T-helper 1 cell (primary cell): ENCODE measurements around the gene C17orf75.
A peak's percentile ranks its signal among the peaks of the same experiment; 100 is the strongest.
"Not testable (repeated sequence)": the region's sequence is repeated elsewhere in the genome, so short reads cannot be mapped to it uniquely, and the experiment has no call there.

Experiments
- DNase-seq, 5 donors: peaks; one replicate each; pipeline ENCODE4 v3.0.0-alpha.2; 2012 to 2020

Gene C17orf75

GRCh38 chr17:32345951-32346600, 4.1 kb upstream of the C17orf75 start:
- no peak for DNase-seq

- no peak for DNase-seq
Measured at GRCh38 chr17:32342603-32343325, 791 bp upstream of the C17orf75 start.

GRCh38 chr17:32341141-32341856, 674 bp downstream of the C17orf75 start:
- peak in 4 of 5 donors; percentile 31 to 65 (median 48) for DNase-seq

- DNase-seq, result no peak
Measured at GRCh38 chr17:32335687-32336086, 6.3 kb downstream of the C17orf75 start.

GRCh38 chr17:32335046-32335445, 6.9 kb downstream of the C17orf75 start:
- DNase-seq, result no peak

GRCh38 chr17:32333187-32333586, 8.8 kb downstream of the C17orf75 start:
- no peak for DNase-seq

GRCh38 chr17:32331243-32332040, 10.5 kb downstream of the C17orf75 start:
- peak in 1 of 5 donors; percentile 78 for DNase-seq

GRCh38 chr17:32330147-32330546, 11.8 kb downstream of the C17orf75 start:
- peak in 1 of 5 donors; percentile 22 for DNase-seq

- DNase-seq, result no peak
Measured at GRCh38 chr17:32327911-32328310, 14.1 kb downstream of the C17orf75 start.

- DNase-seq, result peak in 3 of 5 donors; percentile 15 to 46 (median 28)
Measured at GRCh38 chr17:32323811-32324491, 18.0 kb downstream of the C17orf75 start.

- no peak for DNase-seq
Measured at GRCh38 chr17:32323046-32323445, 18.9 kb downstream of the C17orf75 start.

GRCh38 chr17:32320847-32321246, 21.1 kb downstream of the C17orf75 start:
- no peak for DNase-seq

GRCh38 chr17:32320080-32320479, 21.9 kb downstream of the C17orf75 start:
- DNase-seq, result not testable (repeated sequence)

- DNase-seq, result peak; percentile 37 to 64 (median 58)
Measured at GRCh38 chr17:32319548-32319905, 22.4 kb downstream of the C17orf75 start.

- DNase-seq, result no peak
Measured at GRCh38 chr17:32318071-32318470, 23.9 kb downstream of the C17orf75 start.

GRCh38 chr17:32317353-32317752, 24.6 kb downstream of the C17orf75 start:
- DNase-seq, result no peak

- DNase-seq, result not testable (repeated sequence)
Measured at GRCh38 chr17:32316653-32317052, 25.3 kb downstream of the C17orf75 start.

- DNase-seq, result no peak
Measured at GRCh38 chr17:32315171-32315570, 26.8 kb downstream of the C17orf75 start.

GRCh38 chr17:32314636-32315035, 27.3 kb downstream of the C17orf75 start:
- no peak for DNase-seq

- no peak for DNase-seq
Measured at GRCh38 chr17:32311028-32311536, 30.9 kb downstream of the C17orf75 start.

GRCh38 chr17:32307658-32308057, 34.3 kb downstream of the C17orf75 start:
- no peak for DNase-seq

GRCh38 chr17:32305049-32305448, 36.9 kb downstream of the C17orf75 start:
- no peak for DNase-seq
